Measurements from ENCODE around the gene OR8A1. TPM values are rescaled to one million over a fixed set of nuclear protein-coding genes. Genes with fewer than 3 reads are reported as not detected.
A peak's percentile ranks its signal among the peaks of the same experiment; 100 is the strongest.

Gene OR8A1
- total RNA-seq, 1 donor from 2014 or later = not detected

DNA sequence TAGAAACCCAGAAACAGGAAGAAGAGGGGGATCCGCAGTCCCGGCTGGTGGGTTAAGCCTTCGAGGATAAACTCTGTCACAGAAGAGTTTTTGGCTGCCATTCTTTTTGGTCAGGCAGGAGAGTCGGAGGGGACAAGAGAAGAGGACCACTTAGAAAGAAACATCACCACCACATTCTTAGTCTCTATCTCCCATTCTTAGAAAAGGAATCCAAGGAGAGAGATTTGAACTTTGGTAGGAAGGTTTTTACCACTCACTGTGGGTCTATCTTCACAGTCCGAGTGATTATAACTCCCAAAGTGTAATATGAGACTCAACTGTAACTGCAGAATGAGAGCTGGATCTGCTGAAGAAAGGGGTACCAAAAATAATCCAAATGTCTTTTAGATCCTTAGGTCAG, 26.2 kb upstream of the OR8A1 start, which contains the start of gene OR8B12:
Gene OR8B12 (minus strand): TSS at position 101 of the 400 bp plus-strand sequence. CDS start 0 bp downstream, at position 101.
- Histone ChIP-seq H3K27ac (ENCODE audit: low read depth, low read length) (no peak within 1 kb of the TSS), H3K4me2 (ENCODE audit: low read length) (no peak within 1 kb of the TSS), H3K4me3 (ENCODE audit: insufficient read depth, low read depth, low read length) (no peak within 1 kb of the TSS), H3K27me3 (ENCODE audit: insufficient read depth, low read length) (no peaks in the 10 kb centered on the region), H3K36me3 (ENCODE audit: insufficient read depth, low read length) (no peaks in the 10 kb centered on the region), H4K20me1 (ENCODE audit: insufficient read depth, low read length) (no peaks in the 10 kb centered on the region), H3K4me1 (ENCODE audit: insufficient read depth, low read length) (no peaks in the 10 kb centered on the region), H3K79me2 (ENCODE audit: insufficient read depth, low read length) (no peaks in the 10 kb centered on the region), H3K9ac (ENCODE audit: low read length) (no peak within 1 kb of the TSS), H2AFZ (ENCODE audit: low read depth, low read length) (no peak within 1 kb of the TSS), H3K9me3 (ENCODE audit: insufficient read depth, low read depth, low read length) (no peaks in the 10 kb centered on the region)
- FAIRE-seq (no peak), DNase-seq (ENCODE audit: low read depth) (no peak)
- Mint-ChIP-seq H3K9me3 (ENCODE audit: unreplicated experiment) (no peaks in the 10 kb centered on the region), H3K36me3 (ENCODE audit: low read depth, unreplicated experiment) (no peaks in the 10 kb centered on the region), H3K27me3 (ENCODE audit: low read depth, unreplicated experiment) (peaks cover 10% of the 10 kb centered on the region), H3K4me3 (ENCODE audit: unreplicated experiment) (no peak within 1 kb of the TSS), H3K4me1 (ENCODE audit: low read depth, unreplicated experiment) (no peaks in the 10 kb centered on the region), H3K27ac (ENCODE audit: unreplicated experiment) (no peak within 1 kb of the TSS)
- TF ChIP-seq EZH2 (IDR thresholded peaks at IDR 0.05; ENCODE audit: insufficient read depth, low read length) (no peak), CTCF (IDR thresholded peaks at IDR 0.05; ENCODE audit: insufficient read depth, low read depth, low read length) (no peak)

- TF ChIP-seq EZH2 (IDR thresholded peaks at IDR 0.05; ENCODE audit: insufficient read depth, low read length) (no peak), CTCF (IDR thresholded peaks at IDR 0.05; ENCODE audit: insufficient read depth, low read depth, low read length) (no peak)
- no peaks in the 10 kb centered on the region for H3K36me3 Mint-ChIP-seq (ENCODE audit: low read depth, unreplicated experiment)
- DNase-seq (ENCODE audit: low read depth) (no peak), FAIRE-seq (no peak)
- H3K9ac ChIP-seq (ENCODE audit: low read length) = no peak overlapping the region
- no peaks in the 10 kb centered on the region for H3K36me3 ChIP-seq (ENCODE audit: insufficient read depth, low read length)
- no peaks in the 10 kb centered on the region for H3K9me3 Mint-ChIP-seq (ENCODE audit: unreplicated experiment)
- H3K9me3 ChIP-seq (ENCODE audit: insufficient read depth, low read depth, low read length) = no peaks in the 10 kb centered on the region
- peaks cover 4% of the 10 kb centered on the region for H3K4me1 Mint-ChIP-seq (ENCODE audit: low read depth, unreplicated experiment)
- no peak overlapping the region for H3K4me3 Mint-ChIP-seq (ENCODE audit: unreplicated experiment)
- no peak overlapping the region for H3K27ac ChIP-seq (ENCODE audit: low read depth, low read length)
- no peak overlapping the region for H3K4me2 ChIP-seq (ENCODE audit: low read length)
- H3K27ac Mint-ChIP-seq (ENCODE audit: unreplicated experiment) = no peak overlapping the region
- H2AFZ ChIP-seq (ENCODE audit: low read depth, low read length) = no peak overlapping the region
- H3K4me1 ChIP-seq (ENCODE audit: insufficient read depth, low read length) = no peaks in the 10 kb centered on the region
- H3K79me2 ChIP-seq (ENCODE audit: insufficient read depth, low read length) = no peaks in the 10 kb centered on the region
- no peak overlapping the region for H3K4me3 ChIP-seq (ENCODE audit: insufficient read depth, low read depth, low read length)
- no peaks in the 10 kb centered on the region for H4K20me1 ChIP-seq (ENCODE audit: insufficient read depth, low read length)
- H3K27me3 ChIP-seq (ENCODE audit: insufficient read depth, low read length) = no peaks in the 10 kb centered on the region
- H3K27me3 Mint-ChIP-seq (ENCODE audit: low read depth, unreplicated experiment) = peaks cover 2% of the 10 kb centered on the region
These were observed 18.6 kb upstream of the OR8A1 start for GRCh38 chr11:124551189-124551588.

DNA sequence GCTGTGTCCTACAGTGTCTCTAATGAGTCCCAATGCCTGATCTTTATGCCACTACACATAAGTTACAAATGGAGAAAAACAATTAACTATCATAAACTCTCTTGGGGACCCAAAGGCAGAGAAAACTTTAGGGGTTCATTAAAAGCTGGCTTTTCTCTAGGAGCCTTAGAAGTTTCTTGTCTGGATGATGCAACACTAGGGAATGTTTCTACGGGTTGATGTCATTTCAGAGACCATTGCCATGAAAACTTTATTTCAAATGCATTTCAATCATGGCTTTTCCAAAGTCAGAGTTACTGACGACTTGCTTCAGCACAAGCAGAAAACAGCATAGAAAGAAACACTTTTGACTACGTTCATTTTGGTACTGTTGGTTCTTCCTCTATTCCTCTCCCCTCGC, 17.8 kb upstream of the OR8A1 start:
- no peak for FAIRE-seq
- H3K27me3 ChIP-seq (ENCODE audit: insufficient read depth, low read length) = no peaks in the 10 kb centered on the region
- H3K4me2 ChIP-seq (ENCODE audit: low read length) = no peak overlapping the region
- Mint-ChIP-seq H3K9me3 (ENCODE audit: unreplicated experiment) (no peaks in the 10 kb centered on the region), H3K4me3 (ENCODE audit: unreplicated experiment) (no peak overlapping the region), H3K27me3 (ENCODE audit: low read depth, unreplicated experiment) (peaks cover 2% of the 10 kb centered on the region), H3K4me1 (ENCODE audit: low read depth, unreplicated experiment) (peaks cover 4% of the 10 kb centered on the region), H3K27ac (ENCODE audit: unreplicated experiment) (peak overlapping the region; percentile 27), H3K36me3 (ENCODE audit: low read depth, unreplicated experiment) (no peaks in the 10 kb centered on the region)
- no peak overlapping the region for H2AFZ ChIP-seq (ENCODE audit: low read depth, low read length)
- no peaks in the 10 kb centered on the region for H3K4me1 ChIP-seq (ENCODE audit: insufficient read depth, low read length)
- no peak overlapping the region for H3K9ac ChIP-seq (ENCODE audit: low read length)
- H4K20me1 ChIP-seq (ENCODE audit: insufficient read depth, low read length) = no peaks in the 10 kb centered on the region
- H3K27ac ChIP-seq (ENCODE audit: low read depth, low read length) = no peak overlapping the region
- no peak for DNase-seq (ENCODE audit: low read depth)
- TF ChIP-seq CTCF (IDR thresholded peaks at IDR 0.05; ENCODE audit: insufficient read depth, low read depth, low read length) (no peak), EZH2 (IDR thresholded peaks at IDR 0.05; ENCODE audit: insufficient read depth, low read length) (no peak)
- H3K36me3 ChIP-seq (ENCODE audit: insufficient read depth, low read length) = no peaks in the 10 kb centered on the region
- H3K79me2 ChIP-seq (ENCODE audit: insufficient read depth, low read length) = no peaks in the 10 kb centered on the region
- no peak overlapping the region for H3K4me3 ChIP-seq (ENCODE audit: insufficient read depth, low read depth, low read length)
- no peaks in the 10 kb centered on the region for H3K9me3 ChIP-seq (ENCODE audit: insufficient read depth, low read depth, low read length)

All from astrocyte (in vitro differentiated cells and primary cell).